H9 (cell line): Measurements from ENCODE around the gene ZNF586. TPM values are rescaled to one million over a fixed set of nuclear protein-coding genes. Genes with fewer than 3 reads are reported as not detected.

Source experiments
- DNase-seq: peaks from one replicate; pipeline ENCODE4 v3.0.0-alpha.2; 2017
- H2AFZ ChIP-seq: one replicate; pipeline ENCODE4 v1.6.1; 2013; ENCODE audit warnings: mild to moderate bottlenecking, low read length, control low read depth, moderate library complexity
- H2AK5ac ChIP-seq: 2 replicates; pipeline ENCODE4 v1.6.1; 2013; ENCODE audit warnings: low read length, control low read depth, mixed read lengths; ENCODE audit not compliant: insufficient read length
- H2BK120ac ChIP-seq: one replicate; pipeline ENCODE4 v1.6.1; 2013; ENCODE audit warnings: low read depth, mild to moderate bottlenecking, low read length, control low read depth, inconsistent platforms; ENCODE audit not compliant: poor library complexity, severe bottlenecking
- H2BK12ac ChIP-seq: 2 replicates; pipeline ENCODE4 v1.6.1; 2013; ENCODE audit warnings: low read length, control low read depth, mixed read lengths, low read depth; ENCODE audit not compliant: insufficient read length
- H2BK15ac ChIP-seq: 2 replicates; pipeline ENCODE4 v1.6.1; 2013; ENCODE audit warnings: low read depth, low read length, control low read depth
- H2BK20ac ChIP-seq: one replicate; pipeline ENCODE4 v1.6.1; 2013; ENCODE audit warnings: low read depth, mild to moderate bottlenecking, low read length, control low read depth, inconsistent platforms; ENCODE audit not compliant: poor library complexity, severe bottlenecking
- H2BK5ac ChIP-seq: 2 replicates; pipeline ENCODE4 v1.6.1; 2013; ENCODE audit warnings: low read length, control low read depth, mixed read lengths; ENCODE audit not compliant: insufficient read length
- H3K14ac ChIP-seq: 2 replicates; pipeline ENCODE4 v1.6.1; 2013; ENCODE audit warnings: low read length, control low read depth; ENCODE audit not compliant: insufficient read depth
- H3K18ac ChIP-seq: 2 replicates; pipeline ENCODE4 v1.6.1; 2013; ENCODE audit warnings: low read depth, mild to moderate bottlenecking, mixed read lengths, low read length, control low read depth; ENCODE audit not compliant: insufficient read length
- H3K23ac ChIP-seq: 2 replicates; pipeline ENCODE4 v1.6.1; 2013; ENCODE audit warnings: low read length, control low read depth, mixed read lengths, low read depth; ENCODE audit not compliant: insufficient read length
- H3K23me2 ChIP-seq: 2 replicates; pipeline ENCODE4 v1.6.1; 2013; ENCODE audit warnings: low read depth, mild to moderate bottlenecking, mixed read lengths, low read length, control low read depth; ENCODE audit not compliant: insufficient read length, poor library complexity, severe bottlenecking
- H3K27ac ChIP-seq: 2 replicates; pipeline ENCODE4 v1.5.1; 2013; ENCODE audit warnings: low read length, control low read depth, mixed read lengths, low read depth; ENCODE audit not compliant: insufficient read length
- H3K27me3 ChIP-seq: 2 replicates; pipeline ENCODE4 v1.6.1; 2013; ENCODE audit warnings: low read length, control low read depth, inconsistent platforms; ENCODE audit not compliant: insufficient read depth
- H3K4ac ChIP-seq: 2 replicates; pipeline ENCODE4 v1.6.1; 2013; ENCODE audit warnings: low read depth, mild to moderate bottlenecking, control low read depth, inconsistent platforms, low read length, moderate library complexity
- H3K4me1 ChIP-seq: 2 replicates; pipeline ENCODE4 v1.6.1; 2013; ENCODE audit warnings: low read length, control low read depth, inconsistent platforms; ENCODE audit not compliant: insufficient read depth
- H3K4me2 ChIP-seq: 2 replicates; pipeline ENCODE4 v1.6.1; 2013; ENCODE audit warnings: low read length, control low read depth, mixed read lengths; ENCODE audit not compliant: insufficient read length, insufficient read depth
- H3K56ac ChIP-seq: 2 replicates; pipeline ENCODE4 v1.6.1; 2013; ENCODE audit warnings: low read depth, mild to moderate bottlenecking, mixed read lengths, low read length, control low read depth; ENCODE audit not compliant: insufficient read length
- H3K79me1 ChIP-seq: 2 replicates; pipeline ENCODE4 v1.6.1; 2013; ENCODE audit warnings: low read depth, mild to moderate bottlenecking, moderate library complexity, low read length, control low read depth, inconsistent platforms; ENCODE audit not compliant: insufficient read depth, poor library complexity, severe bottlenecking
- H3K79me2 ChIP-seq: 2 replicates; pipeline ENCODE4 v1.6.1; 2013; ENCODE audit warnings: low read length, control low read depth, inconsistent platforms; ENCODE audit not compliant: insufficient read depth
- H3K9ac ChIP-seq: 2 replicates; pipeline ENCODE4 v1.6.1; 2013; ENCODE audit warnings: low read length, control low read depth, mixed read lengths; ENCODE audit not compliant: insufficient read length; ENCODE audit errors: extremely low read depth
- H3K9me3 ChIP-seq: one replicate; pipeline ENCODE4 v1.6.1; 2013; ENCODE audit warnings: low read depth, low read length, inconsistent platforms; ENCODE audit not compliant: control insufficient read depth
- H3T11ph ChIP-seq: one replicate; pipeline ENCODE4 v1.6.1; 2013; ENCODE audit warnings: mild to moderate bottlenecking, low read length, control low read depth, inconsistent platforms
- H4K20me1 ChIP-seq: one replicate; pipeline ENCODE4 v1.6.1; 2013; ENCODE audit not compliant: control insufficient read depth, insufficient read length, insufficient read depth
- H4K5ac ChIP-seq: 2 replicates; pipeline ENCODE4 v1.6.1; 2013; ENCODE audit warnings: low read depth, mild to moderate bottlenecking, mixed read lengths, low read length, control low read depth; ENCODE audit not compliant: insufficient read length
- H4K8ac ChIP-seq: replicated peaks from 2 replicates; pipeline ENCODE4 v1.6.1; 2013; ENCODE audit warnings: low read length, control low read depth, mixed read lengths, low read depth; ENCODE audit not compliant: insufficient read length
- H4K91ac ChIP-seq: 2 replicates; pipeline ENCODE4 v1.6.1; 2013; ENCODE audit warnings: low read depth, mild to moderate bottlenecking, moderate library complexity, mixed read lengths, low read length, control low read depth; ENCODE audit not compliant: insufficient read length
- H3K27ac Mint-ChIP-seq, 3 experiments: 2 replicates in 2 of 3; 3 replicates in 1 of 3; pipeline ENCODE4 v1.8.0; 2020 to 2021; ENCODE audit warnings: mixed read lengths in 3 of 3, mild to moderate bottlenecking in 1 of 3, moderate library complexity in 1 of 3
- H3K27me3 Mint-ChIP-seq: 2 replicates; pipeline ENCODE4 v1.8.0; 2021; ENCODE audit warnings: low read depth, mild to moderate bottlenecking, moderate library complexity, mixed read lengths
- H3K36me3 Mint-ChIP-seq, 3 experiments: 2 replicates in 2 of 3; 3 replicates in 1 of 3; pipeline ENCODE4 v1.8.0; 2020 to 2021; ENCODE audit warnings: low read depth in 3 of 3, mixed read lengths in 3 of 3; ENCODE audit not compliant: insufficient read depth in 1 of 3
- H3K4me1 Mint-ChIP-seq, 2 experiments: 2 replicates each; pipeline ENCODE4 v1.8.0; 2020; ENCODE audit warnings: mixed read lengths in 2 of 2
- H3K4me3 Mint-ChIP-seq, 2 experiments: 2 replicates in 1 of 2; 3 replicates in 1 of 2; pipeline ENCODE4 v1.8.0; 2020 to 2021; ENCODE audit warnings: mild to moderate bottlenecking in 2 of 2, mixed read lengths in 2 of 2, moderate library complexity in 1 of 2
- H3K9me3 Mint-ChIP-seq, 2 experiments: 2 replicates in 1 of 2; 3 replicates in 1 of 2; pipeline ENCODE4 v1.8.0; 2020; ENCODE audit warnings: mild to moderate bottlenecking in 2 of 2, mixed read lengths in 2 of 2, moderate library complexity in 1 of 2
- CTCF ChIP-seq: fragments of 200-600 bp; sonication (generic); conservative IDR thresholded peaks from 3 replicates; pipeline ENCODE4 v1.8.0; 2021; ENCODE audit warnings: antibody characterized with exemption, mild to moderate bottlenecking
- WGBS: extraction: QIAGEN DNeasy Blood & Tissue Kit; methylation state at CpG from one replicate; pipeline ENCODE4 v1.1.7; 2013; ENCODE audit warnings: missing lambda C conversion rate, low lambda C conversion rate, mixed read lengths; ENCODE audit not compliant: insufficient read length; ENCODE audit errors: extremely low coverage; 5-methylcytosine and 5-hydroxymethylcytosine counted together
- total RNA-seq: library from RNA; stranded (reverse); gene quantifications from 2 replicates; pipeline ENCODE4 v1.2.1, GENCODE V29; 2021

Gene ZNF586
- total RNA-seq, 1 experiment from 2014 or later = 17.6 TPM

GRCh38 chr19:57755031-57755430, 14.4 kb upstream of the ZNF586 start:
- no CpG with 5 or more reads among the region's 4 CpGs for WGBS
- Histone ChIP-seq H3K9me3 (no peaks in the 10 kb centered on the region), H4K20me1 (no peaks in the 10 kb centered on the region), H3K14ac (no peak overlapping the region), H4K8ac (no peak overlapping the region), H3K23ac (no peak overlapping the region), H3K4me2 (no peak overlapping the region), H3K18ac (no peak overlapping the region), H2BK15ac (no peak overlapping the region), H3K56ac (no peak overlapping the region), H2BK120ac (no peak overlapping the region), H2BK5ac (no peak overlapping the region), H3K23me2 (no peaks in the 10 kb centered on the region), H2AK5ac (no peak overlapping the region), H3K4ac (no peak overlapping the region), H3K9ac (no peak overlapping the region), H3T11ph (no peak overlapping the region), H4K5ac (no peak overlapping the region), H3K79me2 (no peaks in the 10 kb centered on the region), H3K4me1 (no peaks in the 10 kb centered on the region), H3K27ac (no peak overlapping the region), H2BK20ac (no peak overlapping the region), H2BK12ac (no peak overlapping the region), H3K27me3 (no peaks in the 10 kb centered on the region), H3K79me1 (peaks cover under 1% of the 10 kb centered on the region), H4K91ac (no peak overlapping the region), H2AFZ (no peak overlapping the region)
- no peak overlapping the region for H3K4me3 Mint-ChIP-seq
- no peak overlapping the region for H3K27ac Mint-ChIP-seq
- H3K9me3 Mint-ChIP-seq = 0 out of 5 replicates have a peak, but pooled peaks cover 0 to 3% of the 10 kb centered on the region in 2 experiments
- DNase-seq = no peak
- H3K36me3 Mint-ChIP-seq = peaks cover 70 to 92% (median 86%) of the 10 kb centered on the region in 3 experiments; a peak in 6 of 7 replicates
- no peaks in the 10 kb centered on the region for H3K27me3 Mint-ChIP-seq
- H3K4me1 Mint-ChIP-seq = no peaks in the 10 kb centered on the region
- TF ChIP-seq CTCF = no peak
